Fibroblast of the aortic adventitia (primary cell): ENCODE measurements around the gene LGALS7B. TPM values are rescaled to one million over a fixed set of nuclear protein-coding genes. Genes with fewer than 3 reads are reported as not detected.
"Not testable (repeated sequence)": the region's sequence is repeated elsewhere in the genome, so short reads cannot be mapped to it uniquely, and the experiment has no call there.

Experiments used
- DNase-seq: peaks from one replicate; pipeline ENCODE4 v3.0.0-alpha.2; 2010; ENCODE audit warnings: low read depth
- H3K4me3 ChIP-seq: 2 replicates; pipeline ENCODE4 v1.5.1; 2011; ENCODE audit warnings: low read depth, mild to moderate bottlenecking, control low read depth, low read length, moderate library complexity
- total RNA-seq: library from RNA; depleted of rRNA; stranded (reverse); fragments of >200 nt; gene quantifications from 2 replicates; pipeline ENCODE4 v1.2.3, GENCODE V29; 2012; ENCODE audit warnings: low replicate concordance
- TF ChIP-seq, protein P1 (sequence below): IDR thresholded peaks from 2 replicates; pipeline ENCODE4 v1.5.1; 2011; ENCODE audit warnings: mild to moderate bottlenecking, low read length, control low read depth, inconsistent platforms; ENCODE audit not compliant: insufficient read depth

The LGALS7B gene
- total RNA-seq, 1 donor = not detected

DNA sequence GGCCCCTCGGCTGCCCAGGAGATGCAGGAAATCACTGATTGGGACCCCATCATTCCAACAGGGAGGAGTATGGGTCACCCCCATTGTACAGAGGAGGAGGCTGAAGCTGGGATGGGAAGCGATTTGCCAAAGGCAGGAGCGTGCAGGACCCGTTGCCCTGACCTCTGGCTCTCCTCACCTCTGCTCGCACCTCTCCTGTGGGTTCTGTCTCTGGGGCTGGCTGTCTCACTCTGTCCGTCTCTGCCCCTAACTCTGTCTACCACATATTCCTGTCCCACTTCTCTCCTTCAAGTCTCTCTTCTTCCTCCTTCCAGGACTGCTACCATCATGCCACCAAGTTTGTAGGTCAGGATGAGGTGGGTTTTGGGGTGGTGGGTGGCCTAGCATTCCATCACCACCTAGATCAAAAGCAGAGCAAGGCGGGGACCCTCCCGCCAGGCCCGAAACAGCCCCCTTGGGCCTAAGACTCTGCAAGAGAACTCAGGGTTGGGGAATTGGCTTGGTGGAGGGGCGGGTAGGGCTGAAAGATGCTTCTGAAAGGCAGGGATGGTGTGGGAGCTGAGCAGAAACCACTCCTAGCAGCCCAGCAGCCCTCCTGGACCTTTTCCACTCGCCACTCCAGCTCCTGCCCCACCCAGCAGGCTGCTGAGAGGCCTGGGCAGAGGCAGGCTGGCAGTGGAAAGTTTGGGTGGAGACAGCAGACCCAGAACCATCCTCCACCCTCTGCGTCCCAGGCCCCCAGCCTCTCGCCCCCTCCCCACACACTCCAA is 14.6 kb upstream of the LGALS7B start:
- TF ChIP-seq, protein P1, sequence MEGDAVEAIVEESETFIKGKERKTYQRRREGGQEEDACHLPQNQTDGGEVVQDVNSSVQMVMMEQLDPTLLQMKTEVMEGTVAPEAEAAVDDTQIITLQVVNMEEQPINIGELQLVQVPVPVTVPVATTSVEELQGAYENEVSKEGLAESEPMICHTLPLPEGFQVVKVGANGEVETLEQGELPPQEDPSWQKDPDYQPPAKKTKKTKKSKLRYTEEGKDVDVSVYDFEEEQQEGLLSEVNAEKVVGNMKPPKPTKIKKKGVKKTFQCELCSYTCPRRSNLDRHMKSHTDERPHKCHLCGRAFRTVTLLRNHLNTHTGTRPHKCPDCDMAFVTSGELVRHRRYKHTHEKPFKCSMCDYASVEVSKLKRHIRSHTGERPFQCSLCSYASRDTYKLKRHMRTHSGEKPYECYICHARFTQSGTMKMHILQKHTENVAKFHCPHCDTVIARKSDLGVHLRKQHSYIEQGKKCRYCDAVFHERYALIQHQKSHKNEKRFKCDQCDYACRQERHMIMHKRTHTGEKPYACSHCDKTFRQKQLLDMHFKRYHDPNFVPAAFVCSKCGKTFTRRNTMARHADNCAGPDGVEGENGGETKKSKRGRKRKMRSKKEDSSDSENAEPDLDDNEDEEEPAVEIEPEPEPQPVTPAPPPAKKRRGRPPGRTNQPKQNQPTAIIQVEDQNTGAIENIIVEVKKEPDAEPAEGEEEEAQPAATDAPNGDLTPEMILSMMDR = no peak
- DNase-seq = no peak
- H3K4me3 ChIP-seq = no peak overlapping the region

DNA sequence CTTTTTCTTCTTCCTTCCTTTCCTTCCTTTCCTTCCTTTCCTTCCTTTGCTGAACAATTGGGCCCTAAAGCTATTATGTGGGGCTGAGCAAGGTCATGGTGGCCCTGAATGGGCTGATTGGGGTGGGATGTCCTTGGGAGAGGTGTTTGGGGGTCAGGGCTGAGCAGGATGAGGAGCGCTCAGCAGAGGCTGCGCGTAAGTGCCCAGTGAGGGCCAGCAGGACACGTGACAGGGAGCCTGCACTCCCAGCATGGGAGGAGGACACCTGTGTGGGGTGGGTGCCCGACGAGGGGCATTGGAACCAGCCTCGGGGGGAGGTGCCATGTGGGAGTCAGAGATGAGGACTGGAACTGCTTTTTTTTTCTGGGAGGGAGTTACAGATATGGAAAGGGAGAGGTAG is 10.3 kb upstream of the LGALS7B start:
- H3K4me3 ChIP-seq = no peak overlapping the region
- DNase-seq = no peak
- TF ChIP-seq, protein P1 = no peak

DNA sequence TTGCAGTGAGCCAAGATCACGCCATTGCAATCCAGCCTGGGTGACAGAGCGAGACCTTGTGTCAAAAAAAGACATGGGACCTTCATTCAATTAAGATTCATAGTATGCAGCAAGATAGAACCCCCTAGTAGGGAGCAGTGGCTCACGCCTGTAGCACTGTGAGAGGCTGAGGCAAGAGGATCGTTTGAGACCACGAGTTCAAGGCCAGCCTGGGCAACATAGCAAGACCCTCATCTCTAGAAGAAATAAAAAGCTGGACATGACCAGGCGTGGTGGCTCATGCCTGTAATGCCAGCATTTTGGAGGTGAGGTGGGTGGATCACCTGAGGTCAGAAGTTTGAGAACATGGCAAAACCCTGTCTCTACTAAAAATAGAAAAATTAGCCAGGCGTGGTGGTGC is 8.6 kb upstream of the LGALS7B start:
- no peak for DNase-seq
- H3K4me3 ChIP-seq = no peak overlapping the region
- TF ChIP-seq, protein P1 = no peak

DNA sequence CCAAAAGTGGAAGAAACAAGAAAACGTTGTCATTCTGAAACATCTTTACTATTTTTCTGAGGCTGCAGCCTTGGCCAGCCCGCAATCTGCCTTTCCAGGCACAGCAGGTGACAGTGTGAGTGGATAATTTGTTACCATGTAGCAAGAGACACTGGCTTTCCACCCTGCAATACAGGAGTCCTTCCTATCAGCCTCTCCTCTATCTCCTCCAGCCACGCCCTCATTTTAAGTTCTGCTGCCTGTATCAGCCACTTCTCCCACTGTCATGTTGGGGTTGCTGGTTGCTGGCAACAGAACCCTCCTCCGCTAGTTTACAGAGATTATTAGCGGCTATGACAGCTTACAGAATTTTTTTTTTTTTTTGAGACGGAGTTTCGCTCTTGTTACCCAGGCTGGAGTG is 7.9 kb upstream of the LGALS7B start:
- TF ChIP-seq, protein P1 = no peak

DNA sequence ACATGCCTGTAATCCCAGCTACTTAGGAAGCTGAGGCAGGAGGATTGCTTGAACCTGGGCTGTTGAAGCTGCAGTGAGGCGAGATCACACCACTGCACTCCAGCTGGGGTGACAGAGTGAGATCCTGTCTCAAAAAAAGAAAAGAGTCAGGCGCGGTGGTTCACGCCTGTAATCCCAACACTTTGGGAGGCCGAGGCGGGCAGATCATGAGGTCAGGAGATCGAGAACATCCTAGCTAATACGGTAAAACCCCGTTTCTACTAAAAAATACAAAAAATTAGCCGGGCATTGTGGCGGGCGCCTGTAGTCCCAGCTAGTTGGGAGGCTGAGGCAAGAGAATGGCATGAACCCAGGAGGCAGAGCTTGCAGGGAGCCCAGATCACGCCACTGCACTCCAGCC is 6.8 kb upstream of the LGALS7B start:
- H3K4me3 ChIP-seq, DNase-seq: not testable (repeated sequence)

More for the DNA sequence above, 7.9 kb upstream of the LGALS7B start:
- no peak for DNase-seq
- H3K4me3 ChIP-seq = no peak overlapping the region

DNA sequence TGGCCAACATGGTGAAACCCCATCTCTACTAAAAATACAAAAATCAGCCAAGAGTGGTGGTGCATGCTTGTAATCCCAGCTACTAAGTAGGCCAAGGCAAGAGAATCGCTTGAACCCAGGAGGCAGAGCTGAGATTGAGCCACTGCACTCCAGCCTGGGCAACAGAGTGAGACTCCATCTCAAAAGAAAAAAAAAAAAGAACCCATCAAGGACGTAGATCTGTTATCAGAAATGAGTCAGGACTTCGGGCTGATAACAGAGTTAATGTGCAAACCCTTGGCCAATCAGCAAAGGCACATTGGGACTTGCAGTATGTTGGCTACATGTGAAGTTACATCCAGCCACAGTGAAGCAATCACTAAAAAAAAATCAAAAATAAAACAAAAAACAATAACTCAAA is 4.8 kb upstream of the LGALS7B start:
- TF ChIP-seq, protein P1 = no peak
- H3K4me3 ChIP-seq = no peak overlapping the region
- peak; percentile 87 for DNase-seq

DNA sequence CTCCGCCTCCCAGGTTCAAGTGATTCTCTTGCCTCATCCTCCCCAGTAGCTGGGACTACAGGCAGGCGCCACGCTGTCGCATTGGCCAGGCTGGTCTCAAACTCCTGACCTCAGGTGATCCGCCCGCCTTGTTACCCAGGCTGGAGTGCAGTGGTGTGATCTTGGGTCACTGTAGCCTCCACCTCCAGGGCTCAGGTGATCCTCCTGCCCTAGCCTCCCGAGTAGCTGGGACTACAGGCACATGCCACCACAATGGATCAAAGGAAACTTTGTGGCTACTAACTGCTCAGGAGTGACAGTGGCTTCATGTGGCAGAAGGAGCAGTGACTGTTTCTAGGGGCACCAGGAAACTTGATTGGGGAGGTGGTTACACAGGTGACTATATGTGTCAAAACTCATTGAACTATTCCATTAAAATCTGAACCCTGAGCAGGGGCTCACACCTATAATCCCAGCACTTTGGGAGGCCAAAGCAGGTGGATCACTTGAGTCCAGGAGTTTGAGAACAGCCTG is 3.8 kb upstream of the LGALS7B start:
- no peak for DNase-seq
- H3K4me3 ChIP-seq = no peak overlapping the region
- TF ChIP-seq, protein P1 = no peak

DNA sequence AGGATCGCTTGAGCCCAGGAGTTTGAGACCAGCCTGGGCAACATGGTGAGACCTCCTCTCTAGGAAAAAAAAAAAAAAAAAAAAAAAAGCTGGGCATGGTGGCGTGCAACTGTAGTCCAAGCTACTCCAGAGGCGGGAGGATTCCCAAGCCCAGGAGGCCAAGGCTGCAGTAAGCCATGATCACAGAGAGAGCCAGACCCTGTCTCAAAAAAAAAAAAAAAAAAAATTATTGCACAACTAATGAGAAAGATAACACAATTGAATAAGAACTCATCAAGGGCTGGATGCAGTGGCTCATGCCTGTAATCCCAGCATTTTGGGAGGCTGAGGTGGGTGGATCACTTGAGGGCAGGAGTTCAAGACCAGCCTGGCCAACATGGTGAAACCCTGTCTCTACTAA is 2.9 kb upstream of the LGALS7B start:
- H3K4me3 ChIP-seq, DNase-seq: not testable (repeated sequence)
